Nephron progenitor cell (in vitro differentiated cells): Measurements from ENCODE around the gene GDF7.

Source experiments
- DNase-seq: peaks from one replicate; pipeline ENCODE4 v3.0.0; 2021
- H3K27ac Mint-ChIP-seq: 2 replicates; pipeline ENCODE4 v1.8.0; 2021; ENCODE audit warnings: mild to moderate bottlenecking, moderate library complexity, mixed read lengths
- H3K27me3 Mint-ChIP-seq: 2 replicates; pipeline ENCODE4 v1.8.0; 2021; ENCODE audit warnings: mild to moderate bottlenecking, low read depth, mixed read lengths; ENCODE audit not compliant: poor library complexity
- H3K36me3 Mint-ChIP-seq: 2 replicates; pipeline ENCODE4 v1.8.0; 2021; ENCODE audit warnings: low read depth, mixed read lengths
- H3K4me1 Mint-ChIP-seq: 2 replicates; pipeline ENCODE4 v1.8.0; 2021; ENCODE audit warnings: mixed read lengths
- H3K4me3 Mint-ChIP-seq: 2 replicates; pipeline ENCODE4 v1.8.0; 2021; ENCODE audit warnings: mild to moderate bottlenecking, moderate library complexity, mixed read lengths
- H3K9me3 Mint-ChIP-seq: 2 replicates; pipeline ENCODE4 v1.8.0; 2021; ENCODE audit warnings: mild to moderate bottlenecking, moderate library complexity, mixed read lengths
- CTCF ChIP-seq: fragments of 200-600 bp; sonication (generic); IDR thresholded peaks from 2 replicates; pipeline ENCODE4 v1.5.0; 2021; ENCODE audit warnings: antibody characterized with exemption

The GDF7 gene

DNA sequence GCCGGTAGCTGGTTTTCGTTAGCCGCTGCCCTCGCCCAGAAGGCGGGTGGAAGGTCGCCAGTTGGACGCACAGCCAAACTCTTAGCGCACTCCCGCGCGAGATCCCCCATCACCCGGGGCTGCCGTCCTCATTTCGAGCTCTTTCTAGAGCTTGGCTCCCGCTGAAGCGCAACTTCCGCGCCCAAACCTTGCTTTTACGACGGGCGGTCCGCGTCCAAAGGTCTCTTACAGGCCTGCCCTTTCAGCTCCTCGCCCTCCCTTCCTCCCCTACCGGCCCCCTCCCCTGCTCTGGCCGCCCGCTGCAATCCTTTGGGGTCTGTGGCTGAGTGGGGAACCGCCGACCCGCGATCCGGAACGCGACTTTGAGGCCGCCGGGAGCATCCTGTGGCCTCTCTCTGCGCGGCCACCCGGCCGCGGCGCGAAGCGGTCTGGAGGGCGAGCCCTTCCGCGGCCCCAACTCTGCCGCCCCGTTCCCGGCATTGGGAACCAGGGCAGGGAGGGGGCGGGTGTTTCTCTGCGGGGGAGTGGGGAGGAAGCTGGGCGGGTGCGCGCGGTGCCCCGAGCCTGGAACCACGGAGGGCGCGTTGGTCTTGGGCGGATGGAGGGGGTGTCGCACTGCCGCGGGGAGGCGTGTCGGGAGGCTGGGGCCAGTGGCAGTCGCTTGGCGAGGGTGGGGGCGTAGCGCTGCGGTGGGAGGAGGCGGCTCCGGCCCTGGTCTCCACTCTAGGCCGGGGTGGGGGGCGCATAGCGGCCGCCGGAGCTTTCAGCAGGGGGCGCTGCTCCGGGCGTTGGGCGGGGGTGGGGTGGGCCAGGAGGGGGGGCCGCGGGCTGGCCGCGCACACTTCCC is at the start of gene GDF7:
Gene GDF7, plus strand, starts transcription at position 841 of the 847 bp plus-strand sequence. CDS start 96 bp downstream, outside the sequence.
- TF ChIP-seq CTCF = no peak
- Mint-ChIP-seq H3K4me1 (peaks cover 20% of the 10 kb centered on the region), H3K9me3 (no peaks in the 10 kb centered on the region), H3K4me3 (peak within 1 kb of the TSS; percentile 74), H3K36me3 (no peaks in the 10 kb centered on the region), H3K27me3 (peaks cover 96% of the 10 kb centered on the region), H3K27ac (no peak within 1 kb of the TSS)
- DNase-seq = peak; percentile 53

GRCh38 chr2:20617892-20618467 is 49.0 kb upstream of the GDF7 start:
- Mint-ChIP-seq H3K36me3 (no peaks in the 10 kb centered on the region), H3K4me1 (peaks cover 65% of the 10 kb centered on the region), H3K27ac (peak overlapping the region; percentile 59), H3K4me3 (no peak overlapping the region), H3K9me3 (no peaks in the 10 kb centered on the region), H3K27me3 (peaks cover 3% of the 10 kb centered on the region)
- TF ChIP-seq CTCF = peak; percentile 17
- DNase-seq = no peak

GRCh38 chr2:20618468-20618885 is 48.5 kb upstream of the GDF7 start:
- peaks cover 64% of the 10 kb centered on the region for H3K4me1 Mint-ChIP-seq
- H3K27me3 Mint-ChIP-seq = peaks cover 3% of the 10 kb centered on the region
- H3K9me3 Mint-ChIP-seq = no peaks in the 10 kb centered on the region
- H3K27ac Mint-ChIP-seq = no peak overlapping the region
- H3K36me3 Mint-ChIP-seq = no peaks in the 10 kb centered on the region
- no peak for DNase-seq
- H3K4me3 Mint-ChIP-seq = no peak overlapping the region
- TF ChIP-seq CTCF = no peak

- Mint-ChIP-seq H3K4me1 (peaks cover 58% of the 10 kb centered on the region), H3K36me3 (no peaks in the 10 kb centered on the region), H3K27ac (peak overlapping the region; percentile 85)
Measured at GRCh38 chr2:20618886-20619521, 47.9 kb upstream of the GDF7 start.

GRCh38 chr2:20619624-20620024 is 47.3 kb upstream of the GDF7 start:
- H3K4me3 Mint-ChIP-seq = no peak overlapping the region
- TF ChIP-seq CTCF = no peak
- H3K36me3 Mint-ChIP-seq = no peaks in the 10 kb centered on the region
- peaks cover 57% of the 10 kb centered on the region for H3K4me1 Mint-ChIP-seq
- H3K27me3 Mint-ChIP-seq = peaks cover 3% of the 10 kb centered on the region
- no peaks in the 10 kb centered on the region for H3K9me3 Mint-ChIP-seq
- H3K27ac Mint-ChIP-seq = peak overlapping the region; percentile 85
- DNase-seq = no peak

More at GRCh38 chr2:20618886-20619521, 47.9 kb upstream of the GDF7 start:
- no peak for DNase-seq
- no peak for TF ChIP-seq CTCF
- Mint-ChIP-seq H3K4me3 (no peak overlapping the region), H3K9me3 (no peaks in the 10 kb centered on the region), H3K27me3 (peaks cover 3% of the 10 kb centered on the region)
